ENCODE data around the gene HMG20B.

The HMG20B gene

GRCh38 chr19:3608079-3608641 lies 35.4 kb downstream of the HMG20B start:
- no peak for DNase-seq

- no peak for DNase-seq
These were observed 36.1 kb downstream of the HMG20B start for GRCh38 chr19:3608750-3609322.

DNA sequence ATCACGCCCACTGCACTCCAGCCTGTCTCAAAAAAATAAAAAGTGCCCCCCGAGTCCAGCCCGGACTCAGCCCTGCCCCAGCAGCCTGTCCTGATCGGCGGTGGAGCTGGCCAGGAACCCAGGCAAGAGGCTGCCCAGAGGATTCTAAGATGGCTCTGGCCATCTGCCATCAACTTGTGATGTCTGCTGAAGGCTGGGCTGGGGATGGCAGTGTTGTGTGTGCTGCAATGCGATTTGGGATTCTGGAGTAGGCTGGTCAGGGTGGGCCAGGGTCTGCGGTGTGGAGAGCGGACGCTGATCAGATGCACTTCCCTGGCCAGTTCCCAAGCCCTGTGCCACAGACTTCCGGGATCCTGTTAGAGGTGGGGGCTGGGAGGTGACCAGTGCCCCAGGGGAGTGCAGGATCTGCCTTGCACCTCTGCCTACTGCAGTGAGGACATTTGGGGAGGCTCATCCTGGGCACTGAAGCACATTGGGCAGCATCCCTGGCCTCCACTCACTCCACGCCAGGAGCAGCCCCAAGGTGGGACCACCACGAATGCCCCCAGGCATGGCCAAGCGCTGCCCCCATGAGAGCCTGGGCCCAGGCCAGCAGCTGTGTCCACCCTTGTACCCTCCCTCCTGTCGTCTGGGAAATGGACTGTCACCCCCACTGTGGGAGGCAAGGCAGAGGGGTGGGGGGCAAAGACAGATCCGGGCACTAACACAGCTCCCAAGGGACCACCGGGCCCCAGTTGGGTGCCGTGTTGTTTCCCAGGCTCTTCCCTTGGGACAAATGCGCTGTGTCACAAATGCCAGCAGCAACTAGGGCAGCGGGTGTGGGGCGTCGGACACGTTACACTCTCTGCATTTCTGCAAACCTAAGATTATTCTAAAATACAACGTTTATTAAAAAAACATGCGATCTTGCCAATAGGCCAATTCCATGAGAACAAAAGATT lies 37.3 kb downstream of the HMG20B start:
- no peak for DNase-seq

GRCh38 chr19:3610745-3611717 lies 38.3 kb downstream of the HMG20B start:
- DNase-seq, result no peak

DNA sequence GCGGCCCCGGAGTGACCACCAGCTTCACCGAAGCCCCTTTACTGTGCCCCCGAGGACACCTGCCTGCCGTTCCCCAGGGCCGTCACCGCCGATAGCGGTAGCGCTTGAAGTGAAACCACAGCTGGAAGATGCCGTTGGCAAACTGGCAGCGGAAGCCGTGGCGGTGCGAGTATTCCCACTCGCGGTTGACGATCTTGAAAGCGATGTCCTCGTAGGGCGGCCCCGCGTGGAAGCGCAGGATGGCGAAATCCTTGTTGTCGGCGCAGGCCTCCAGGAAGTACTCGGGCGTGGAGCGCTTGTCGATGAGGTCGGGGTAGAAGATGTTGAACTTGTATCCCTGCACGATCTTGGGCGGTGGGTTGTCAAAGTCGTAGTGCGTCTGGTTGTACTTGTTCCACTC lies 39.1 kb downstream of the HMG20B start:
- no peak for DNase-seq

DNA sequence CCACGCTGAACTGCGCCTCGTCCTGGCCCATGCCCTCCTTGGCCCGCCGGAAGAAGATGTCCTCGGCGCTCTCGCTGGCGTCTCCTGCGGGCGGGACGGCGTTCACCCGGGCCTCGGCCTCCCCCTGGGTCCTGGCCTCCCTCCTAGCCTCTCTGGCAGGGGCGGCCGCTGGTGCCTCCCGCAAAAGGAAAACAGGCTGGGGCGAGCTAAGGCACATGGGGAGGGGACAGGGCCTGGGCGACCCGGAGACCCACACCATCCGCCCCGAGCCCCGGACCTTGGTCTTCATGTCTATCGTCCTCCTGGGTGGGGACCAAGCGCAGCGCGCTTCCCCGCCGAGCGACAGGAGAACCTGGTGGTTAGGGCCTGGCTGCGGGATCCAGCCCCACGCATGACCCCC lies 39.6 kb downstream of the HMG20B start:
- no peak for DNase-seq

GRCh38 chr19:3612901-3613741 lies 40.4 kb downstream of the HMG20B start:
- DNase-seq, result no peak

DNA sequence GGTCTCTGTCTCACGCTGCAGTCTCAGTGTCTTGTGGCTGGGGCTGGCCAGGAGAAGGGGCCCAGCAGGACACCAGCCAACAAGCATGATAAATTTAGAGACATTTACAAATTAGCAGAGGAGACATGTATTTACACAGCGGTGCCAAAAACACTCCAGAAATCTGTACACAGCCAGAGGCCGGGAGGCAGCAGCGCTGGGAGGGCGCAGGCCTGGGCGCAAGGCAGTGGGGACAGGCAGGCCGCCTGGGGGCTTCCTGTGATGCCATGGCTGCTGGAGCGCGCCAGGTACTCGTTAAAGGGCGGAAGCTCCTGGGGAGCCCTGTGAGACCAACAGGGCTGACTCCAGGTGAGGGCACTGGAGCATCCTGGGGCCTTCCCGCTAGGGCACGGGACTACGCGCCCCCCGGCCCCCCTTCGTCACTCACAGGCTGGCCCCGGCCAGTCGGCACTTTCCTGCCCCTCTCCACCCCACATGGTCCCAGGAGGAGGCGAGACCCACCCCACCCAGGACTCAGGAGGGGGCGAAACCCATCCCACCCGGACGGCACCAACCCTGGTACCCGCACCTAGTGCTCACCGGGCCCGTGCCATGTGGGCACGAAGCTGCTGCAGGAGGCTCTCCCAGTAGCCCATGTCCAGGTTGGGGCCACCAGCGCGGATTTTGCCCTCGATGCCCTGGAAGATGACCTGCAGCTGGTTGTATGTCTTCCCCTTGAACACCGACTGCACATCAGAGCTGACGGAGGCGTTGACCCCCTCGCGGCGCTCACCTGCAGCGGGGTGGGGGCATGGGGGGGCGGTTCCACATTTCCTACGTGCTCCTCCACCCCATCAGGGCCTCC lies 41.3 kb downstream of the HMG20B start:
- DNase-seq, result no peak

GRCh38 chr19:3614858-3615505 lies 42.2 kb downstream of the HMG20B start:
- DNase-seq, result no peak

- DNase-seq, result no peak
These were observed 42.9 kb downstream of the HMG20B start for GRCh38 chr19:3615524-3616135.

- peak; percentile 11 for DNase-seq
These were observed 44.7 kb downstream of the HMG20B start for GRCh38 chr19:3617463-3617862.

DNA sequence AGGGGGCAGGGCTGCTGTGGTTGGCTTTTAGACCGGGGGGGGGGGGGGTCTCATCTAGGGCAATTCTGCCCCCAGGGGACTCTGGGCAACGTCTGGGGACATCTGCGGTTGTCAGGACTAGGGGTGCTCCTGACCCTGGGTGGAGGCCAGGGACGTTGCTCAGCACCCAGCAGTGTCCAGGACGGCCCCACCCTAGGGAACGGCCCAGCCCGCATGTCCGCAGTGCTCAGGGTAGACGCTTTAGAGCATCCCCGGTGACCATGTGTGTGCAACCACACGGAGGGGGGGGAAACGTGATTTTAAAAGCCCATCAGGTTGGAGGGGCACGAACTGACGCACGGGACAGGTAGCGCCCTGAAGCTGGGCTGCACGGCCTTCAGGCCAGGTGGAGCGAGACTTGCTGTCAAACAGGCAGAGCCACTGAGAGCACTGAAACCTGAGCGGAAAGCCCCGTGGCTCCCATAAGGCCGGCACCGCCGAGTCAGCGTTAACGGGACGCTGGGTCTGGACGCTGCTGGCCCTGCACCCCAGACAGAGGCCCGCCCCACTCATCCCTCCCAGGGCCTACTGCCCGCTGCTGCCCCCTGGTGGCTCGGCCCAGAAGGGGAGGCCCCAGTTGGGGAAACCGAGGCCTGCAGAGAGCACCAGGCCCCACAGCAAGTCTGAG lies 45.5 kb downstream of the HMG20B start:
- DNase-seq, result peak; percentile 80

DNA sequence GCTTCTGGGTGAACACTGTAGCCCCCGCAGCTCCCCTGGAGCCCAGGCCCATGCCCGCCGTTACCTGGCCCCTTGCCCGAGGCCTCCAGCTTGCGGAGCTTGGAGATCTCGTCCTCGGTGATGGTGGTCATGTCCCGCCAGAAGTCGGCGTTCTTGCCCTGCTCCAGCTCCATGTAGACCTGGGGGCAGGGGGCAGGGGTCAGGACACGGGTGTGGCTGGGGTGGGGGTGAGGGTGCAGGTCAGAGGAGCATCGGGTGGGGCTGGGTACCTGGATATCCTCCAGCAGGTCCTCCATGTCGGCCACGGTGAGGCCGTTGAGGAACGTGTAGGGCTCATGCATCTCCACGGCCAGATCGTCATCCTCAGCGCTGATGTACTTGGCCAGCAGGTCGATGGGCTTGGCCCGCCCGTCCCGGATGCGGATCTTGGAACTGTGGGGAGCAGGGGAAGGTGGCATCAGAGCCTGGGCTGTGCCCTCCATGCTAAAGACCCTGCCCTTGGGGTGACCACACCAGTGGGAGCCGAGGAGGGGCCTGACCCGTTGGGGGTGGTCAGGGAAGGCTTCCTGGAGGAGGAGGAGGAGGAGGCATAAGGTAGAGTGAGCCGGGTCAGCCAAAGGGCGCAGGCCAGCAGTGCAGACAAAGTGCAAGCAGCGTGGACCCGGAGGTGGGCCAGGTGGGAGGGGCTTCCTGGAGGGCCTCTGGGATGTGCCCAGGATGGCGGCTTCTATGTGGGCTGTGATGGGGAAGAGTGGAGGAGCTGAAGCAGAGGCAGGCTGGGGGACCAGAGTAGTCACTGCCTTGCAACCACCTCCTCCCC lies 46.3 kb downstream of the HMG20B start:
- no peak for DNase-seq

DNA sequence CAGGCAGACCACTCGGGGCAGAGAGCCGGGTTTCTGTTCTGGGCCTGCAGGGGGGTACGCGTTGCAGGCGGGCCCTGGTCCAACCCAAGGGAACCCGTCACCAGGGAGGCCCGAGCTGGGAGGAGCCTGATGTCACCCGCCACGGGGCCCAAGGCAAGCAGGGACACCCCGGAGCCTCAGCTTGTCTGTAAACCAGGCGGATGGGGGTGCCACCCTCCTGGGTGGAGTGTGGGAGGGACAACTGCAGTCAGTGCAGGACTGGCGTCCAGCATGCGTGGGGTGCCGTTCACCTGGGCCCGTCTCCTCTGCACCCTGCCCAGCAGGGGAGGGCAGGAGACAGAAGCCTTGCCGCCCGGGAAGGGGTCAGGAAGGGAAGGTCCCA lies 46.9 kb downstream of the HMG20B start:
- no peak for DNase-seq

GRCh38 chr19:3620145-3620816 lies 47.5 kb downstream of the HMG20B start:
- DNase-seq, result no peak

- DNase-seq, result no peak
These were observed 48.2 kb downstream of the HMG20B start for GRCh38 chr19:3620817-3621547.

DNA sequence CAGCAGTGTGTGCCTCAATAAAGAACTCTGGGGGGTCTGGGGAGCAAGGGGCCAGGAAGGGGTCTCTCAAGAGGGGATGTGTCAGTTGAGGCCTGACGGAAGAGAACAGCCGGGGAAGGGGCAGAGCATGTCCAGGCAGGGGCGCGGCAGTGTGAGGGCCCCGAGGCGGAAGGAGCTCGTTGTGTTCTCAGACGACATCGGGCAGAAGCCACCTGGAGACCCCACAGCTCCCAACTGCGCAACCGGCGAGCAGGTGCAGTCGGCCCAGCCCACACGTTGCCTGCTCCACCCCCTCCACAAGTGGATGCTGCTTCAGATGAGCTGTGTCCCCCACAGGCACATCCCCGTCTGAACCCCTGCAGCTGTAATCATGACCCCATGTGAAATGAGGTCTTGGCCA lies 48.9 kb downstream of the HMG20B start:
- no peak for DNase-seq

All from suppressor macrophage treated with lipopolysaccharide for 4 hours (primary cell).